Panc1 (cell line): ENCODE measurements around the gene LRIT3. TPM values are rescaled to one million over a fixed set of nuclear protein-coding genes. Genes with fewer than 3 reads are reported as not detected.

Experiments used
- ATAC-seq: fragments of 200-7000 bp; cut with Tn5 transposase; 2 replicates; pipeline ENCODE4 v1.9.1; 2020; ENCODE audit warnings: mild to moderate bottlenecking, moderate library complexity
- BruUV-seq: library from RNA; stranded (reverse); fragments of 400-500 nt; replicated peaks from 2 replicates; lab custom pipeline; 2021; lab: Mats Ljungman, UMichigan
- CTCF ChIA-PET: fragments of 300-600 bp; sonication (Branson Sonifier 250); formaldehyde crosslinking; loops from one replicate; lab custom pipeline; 2022; ENCODE audit warnings: antibody characterized with exemption; lab: Charles Lee
- POLR2A ChIA-PET: fragments of 300-600 bp; sonication (Branson Sonifier 250); formaldehyde crosslinking; loops from one replicate; lab custom pipeline; 2022; ENCODE audit warnings: antibody characterized with exemption; lab: Charles Lee
- DNase-seq: peaks from one replicate; pipeline ENCODE4 v3.0.0-alpha.2; 2010; ENCODE audit warnings: low read depth, low spot score
- H3K27ac ChIP-seq: 2 replicates; pipeline ENCODE4 v1.5.1; 2011; ENCODE audit warnings: mild to moderate bottlenecking, low read length, inconsistent platforms
- H3K27me3 ChIP-seq: fragments of 200-500 bp; sonication (Bioruptor generic); 2 replicates; pipeline ENCODE4 v1.6.0; 2014; ENCODE audit warnings: low read length, inconsistent platforms; ENCODE audit not compliant: control insufficient read depth, insufficient read depth
- H3K36me3 ChIP-seq: fragments of 200-500 bp; sonication (Bioruptor generic); 2 replicates; pipeline ENCODE4 v1.5.1; 2014; ENCODE audit warnings: inconsistent platforms, mild to moderate bottlenecking, low read length, moderate library complexity; ENCODE audit not compliant: control insufficient read depth, insufficient read depth
- H3K4me1 ChIP-seq: 2 replicates; pipeline ENCODE4 v1.5.1; 2011; ENCODE audit warnings: inconsistent platforms, mild to moderate bottlenecking, low read length, moderate library complexity; ENCODE audit not compliant: control insufficient read depth, insufficient read depth
- H3K4me3 ChIP-seq, 2 experiments: 2 replicates each; pipeline ENCODE4 v1.5.1; 2011 to 2012; ENCODE audit warnings: low read depth in 2 of 2, low read length in 2 of 2, mild to moderate bottlenecking in 2 of 2, inconsistent platforms in 1 of 2, moderate library complexity in 1 of 2
- H3K9me3 ChIP-seq: fragments of 200-500 bp; sonication (Bioruptor generic); 2 replicates; pipeline ENCODE4 v1.5.1; 2014; ENCODE audit warnings: low read depth, mild to moderate bottlenecking, inconsistent platforms, low read length, moderate library complexity; ENCODE audit not compliant: control insufficient read depth, insufficient read depth
- CTCF ChIP-seq: fragments of 450-650 bp; IDR thresholded peaks from 2 replicates; pipeline ENCODE4 v1.5.1; 2017; ENCODE audit warnings: mild to moderate bottlenecking
- POLR2AphosphoS5 ChIP-seq: IDR thresholded peaks from 2 replicates; pipeline ENCODE4 v1.6.1; 2012; ENCODE audit warnings: mild to moderate bottlenecking, low read depth, low read length, moderate library complexity
- REST ChIP-seq, 2 experiments: IDR thresholded peaks; 2 replicates each; pipeline ENCODE4 v1.6.1; 2011 to 2012; ENCODE audit warnings: low read depth in 2 of 2, control low read depth in 1 of 2, low read length in 1 of 2, mild to moderate bottlenecking in 1 of 2, moderate library complexity in 1 of 2; ENCODE audit not compliant: insufficient read depth in 1 of 2
- SIN3A ChIP-seq: IDR thresholded peaks from 2 replicates; pipeline ENCODE4 v1.6.1; 2012; ENCODE audit warnings: low read depth, mild to moderate bottlenecking, low read length, moderate library complexity, borderline replicate concordance; ENCODE audit not compliant: insufficient read depth
- TCF7L2 ChIP-seq: IDR thresholded peaks from 2 replicates; pipeline ENCODE4 v1.6.1; 2011; ENCODE audit warnings: mild to moderate bottlenecking, low read depth, low read length, inconsistent platforms
- in situ Hi-C: cut with HindIII; loops from 2 replicates; pipeline ENCODE4 v1.10.0; 2016; ENCODE audit warnings: low sequenced_read_pairs, low pct_unique_long_range_greater_than_20kb
- intact Hi-C: fragments of 100-400 bp; cut with micrococcal nuclease; formaldehyde crosslinking; loops from one replicate; pipeline ENCODE4 v1.10.0; 2022; ENCODE audit not compliant: unreplicated experiment
- total RNA-seq: library from RNA; stranded (reverse); gene quantifications from one replicate; pipeline ENCODE4 v1.2.1, GENCODE V29; 2021; ENCODE audit not compliant: unreplicated experiment

LRIT3 gene
- total RNA-seq, 1 experiment from 2014 or later, result 0.05 TPM

GRCh38 chr4:109915385-109916026, 67.6 kb downstream of the LRIT3 start:
- no peak overlapping the region for H3K27ac ChIP-seq
- no peak for ATAC-seq
- no peak overlapping the region for H3K4me3 ChIP-seq
- CTCF ChIA-PET, result no interaction called here
- no peaks in the 10 kb centered on the region; the same call in 1 of the 2 replicates for H3K27me3 ChIP-seq
- no peaks in the 10 kb centered on the region for H3K4me1 ChIP-seq
- TF ChIP-seq SIN3A (no peak), CTCF (no peak), TCF7L2 (no peak), POLR2AphosphoS5 (no peak), REST (IDR thresholded peaks at IDR 0.05; ENCODE audit: insufficient read depth in 1 of 2, low read depth in 2 of 2, low read length in 1 of 2) (no peak)
- intact Hi-C loops, result no loop called here
- BruUV-seq, result no TSS peak
- POLR2A ChIA-PET, result no interaction called here
- H3K9me3 ChIP-seq, result no peaks in the 10 kb centered on the region
- no peaks in the 10 kb centered on the region for H3K36me3 ChIP-seq
- no peak for DNase-seq
- in situ Hi-C loops, result no loop called here

- no peak for TF ChIP-seq SIN3A
- no peak for TF ChIP-seq REST (IDR thresholded peaks at IDR 0.05; ENCODE audit: insufficient read depth in 1 of 2, low read depth in 2 of 2, low read length in 1 of 2)
- no peak for TF ChIP-seq CTCF
- POLR2A ChIA-PET, result no interaction called here
- intact Hi-C loops, result no loop called here
- H3K4me1 ChIP-seq, result no peaks in the 10 kb centered on the region
- H3K27ac ChIP-seq, result no peak overlapping the region
- ATAC-seq (no peak), DNase-seq (no peak)
- BruUV-seq, result no TSS peak
- H3K4me3 ChIP-seq, result no peak overlapping the region
- H3K9me3 ChIP-seq, result no peaks in the 10 kb centered on the region
- no peaks in the 10 kb centered on the region; the same call in 1 of the 2 replicates for H3K27me3 ChIP-seq
- CTCF ChIA-PET, result no interaction called here
- no peaks in the 10 kb centered on the region for H3K36me3 ChIP-seq
- in situ Hi-C loops, result no loop called here
Measured at GRCh38 chr4:109916027-109916409, 68.1 kb downstream of the LRIT3 start.
